HEK293T (cell line): Measurements from ENCODE around the gene RRM1.

Experiments used
- ARNT ChIP-seq: fragments of 450-650 bp; IDR thresholded peaks from 2 replicates; pipeline ENCODE4 v1.6.1; 2017; ENCODE audit warnings: mild to moderate bottlenecking
- BHLHE40 ChIP-seq: fragments of 450-650 bp; IDR thresholded peaks from 2 replicates; pipeline ENCODE4 v1.6.1; 2016; ENCODE audit warnings: mild to moderate bottlenecking, moderate library complexity, borderline replicate concordance
- ELF4 ChIP-seq: fragments of 450-650 bp; IDR thresholded peaks from 2 replicates; pipeline ENCODE4 v1.6.1; 2017; ENCODE audit warnings: antibody characterized with exemption
- FOXK2 ChIP-seq: fragments of 450-650 bp; IDR thresholded peaks from 2 replicates; pipeline ENCODE4 v1.6.1; 2016; ENCODE audit warnings: mild to moderate bottlenecking
- FOXM1 ChIP-seq: fragments of 450-650 bp; IDR thresholded peaks from 2 replicates; pipeline ENCODE4 v1.6.1; 2017; ENCODE audit warnings: mild to moderate bottlenecking, borderline replicate concordance
- L3MBTL2 ChIP-seq: fragments of 450-650 bp; conservative IDR thresholded peaks from 2 replicates; pipeline ENCODE4 v1.6.1; 2016; ENCODE audit warnings: mild to moderate bottlenecking
- LEF1 ChIP-seq: fragments of 450-650 bp; IDR thresholded peaks from 2 replicates; pipeline ENCODE4 v1.6.1; 2017; ENCODE audit warnings: mild to moderate bottlenecking, borderline replicate concordance
- SP1 ChIP-seq: fragments of 450-650 bp; IDR thresholded peaks from 2 replicates; pipeline ENCODE4 v1.6.1; 2017
- SUZ12 ChIP-seq: fragments of 450-650 bp; IDR thresholded peaks from 2 replicates; pipeline ENCODE4 v1.6.1; 2016; ENCODE audit warnings: mild to moderate bottlenecking

DNA sequence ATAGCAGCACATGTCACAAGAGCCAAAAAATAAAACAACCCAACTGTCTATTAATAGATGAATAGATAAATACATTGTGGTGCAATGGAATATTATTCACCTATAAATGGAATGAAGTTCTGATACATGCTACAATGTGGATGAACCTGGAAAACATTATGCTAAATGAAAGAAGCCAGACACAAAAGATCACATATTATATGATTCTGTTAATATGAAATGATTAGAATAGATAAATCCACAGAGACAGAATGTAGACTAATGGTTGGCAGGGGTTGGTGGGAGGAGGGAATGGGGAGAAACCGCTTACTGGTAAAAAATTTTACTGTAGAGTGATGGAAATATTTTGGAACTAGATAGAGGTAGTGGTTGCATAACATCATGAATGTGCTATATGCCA is 32.9 kb upstream of the RRM1 start:
- TF ChIP-seq FOXM1 = no peak
- TF ChIP-seq ARNT = no peak
- TF ChIP-seq FOXK2 = no peak
- TF ChIP-seq L3MBTL2 = no peak
- no peak for TF ChIP-seq ELF4
- no peak for TF ChIP-seq SUZ12
- TF ChIP-seq BHLHE40 = no peak
- TF ChIP-seq SP1 = no peak
- no peak for TF ChIP-seq LEF1
